CD4-positive, alpha-beta T cell (primary cell): Measurements from ENCODE around the gene BSND. TPM values are rescaled to one million over a fixed set of nuclear protein-coding genes. Genes with fewer than 3 reads are reported as not detected.

Source experiments
- ATAC-seq: fragments of 200-7000 bp; cut with Tn5 transposase; one replicate; pipeline ENCODE4 v1.10.0; 2022; ENCODE audit warnings: mild to moderate bottlenecking; ENCODE audit not compliant: poor library complexity
- CTCF ChIA-PET: fragments of 350-600 bp; sonication (Branson Sonifier 250); formaldehyde crosslinking; loops from one replicate; lab custom pipeline; 2021; ENCODE audit warnings: antibody characterized with exemption, inconsistent platforms; lab: Charles Lee
- POLR2A ChIA-PET: fragments of 350-600 bp; sonication (Branson Sonifier 250); formaldehyde crosslinking; loops from one replicate; lab custom pipeline; 2021; ENCODE audit warnings: antibody characterized with exemption, inconsistent platforms; lab: Charles Lee
- DNase-seq, 14 experiments: peaks; one replicate each; pipeline ENCODE4 v3.0.0-alpha.2; 2013 to 2020; ENCODE audit warnings: mixed read lengths in 2 of 14
- H3K27ac ChIP-seq, 2 donors: one replicate each; pipeline versions ENCODE4 v1.5.1 to v1.7.0; 2013; ENCODE audit warnings: low read length in 2 of 2, low read depth in 1 of 2, mild to moderate bottlenecking in 1 of 2
- H3K27me3 ChIP-seq, 2 experiments: 1 replicate in 1 of 2; 2 replicates in 1 of 2; pipeline versions ENCODE4 v1.6.1 to v1.7.0; 2013; ENCODE audit warnings: low read length in 2 of 2, control low read depth in 1 of 2, mild to moderate bottlenecking in 1 of 2, moderate library complexity in 1 of 2; ENCODE audit not compliant: insufficient read depth in 2 of 2, control insufficient read depth in 1 of 2
- H3K36me3 ChIP-seq: one replicate; pipeline ENCODE4 v1.6.1; 2013; ENCODE audit warnings: low read length, control low read depth; ENCODE audit not compliant: insufficient read depth
- H3K4me1 ChIP-seq: one replicate; pipeline ENCODE4 v1.6.1; 2013; ENCODE audit warnings: low read length, control low read depth; ENCODE audit not compliant: insufficient read depth
- H3K4me3 ChIP-seq: one replicate; pipeline ENCODE4 v1.5.1; 2013; ENCODE audit warnings: mild to moderate bottlenecking, low read length, moderate library complexity
- H3K9me3 ChIP-seq, 2 experiments: 1 replicate in 1 of 2; 2 replicates in 1 of 2; pipeline versions ENCODE4 v1.6.1 to v1.7.0; 2013; ENCODE audit warnings: low read length in 2 of 2, mild to moderate bottlenecking in 2 of 2, control low read depth in 1 of 2, moderate library complexity in 1 of 2; ENCODE audit not compliant: control insufficient read depth in 1 of 2, insufficient read depth in 1 of 2
- H3K27ac Mint-ChIP-seq: one replicate; pipeline ENCODE4 v1.8.0; 2020; ENCODE audit warnings: mixed read lengths
- H3K27me3 Mint-ChIP-seq: one replicate; pipeline ENCODE4 v1.8.0; 2021; ENCODE audit warnings: mixed read lengths
- H3K36me3 Mint-ChIP-seq: one replicate; pipeline ENCODE4 v1.8.0; 2021; ENCODE audit warnings: low read depth, mixed read lengths
- H3K4me1 Mint-ChIP-seq: one replicate; pipeline ENCODE4 v1.8.0; 2021; ENCODE audit warnings: low read depth, mixed read lengths
- H3K4me3 Mint-ChIP-seq: one replicate; pipeline ENCODE4 v1.8.0; 2020; ENCODE audit warnings: mild to moderate bottlenecking, mixed read lengths
- H3K9me3 Mint-ChIP-seq: one replicate; pipeline ENCODE4 v1.8.0; 2020; ENCODE audit warnings: mixed read lengths
- intact Hi-C, 2 experiments: fragments of 100-400 bp; cut with DNase I in 1 of 2; cut with micrococcal nuclease in 1 of 2; formaldehyde crosslinking; loops; one replicate each; pipeline versions ENCODE4 v1.15.1 to v1.9.0; 2023 to 2025; cut with DNase I, micrococcal nuclease
- total RNA-seq, 174 experiments: library from RNA in 2 of 174; stranded (reverse) in 2 of 174; gene quantifications; one replicate each; pipeline ENCODE4 v1.2.3 and lab custom pipeline; 2021 to 2026
- TF ChIP-seq, protein P1 (sequence below): fragments of 200-600 bp; IDR thresholded peaks from one replicate; pipeline ENCODE4 v1.8.0; 2022; ENCODE audit warnings: antibody characterized with exemption, mild to moderate bottlenecking

Gene BSND
- total RNA-seq, 2 experiments from 2014 or later, result not detected

DNA sequence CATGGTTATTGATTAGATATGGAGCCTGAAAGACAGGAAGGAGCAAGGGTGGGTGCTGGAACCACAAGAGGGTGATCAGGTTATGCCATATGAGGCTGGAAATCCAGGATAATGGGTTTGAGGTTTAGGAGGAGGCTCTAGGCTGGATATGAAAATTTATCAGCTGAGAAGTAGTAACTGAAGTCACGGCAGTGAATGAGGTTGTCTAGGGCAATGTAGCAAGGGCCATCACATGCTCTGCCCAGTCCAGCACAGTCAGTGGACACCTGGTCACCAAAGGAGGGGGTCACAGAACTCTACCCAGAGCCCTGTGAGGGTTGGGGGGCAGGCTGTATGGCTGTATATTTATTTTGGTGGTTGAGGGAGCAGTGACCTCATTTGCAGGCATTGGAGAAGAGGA lies 28.9 kb upstream of the BSND start:
- TF ChIP-seq, protein P1, sequence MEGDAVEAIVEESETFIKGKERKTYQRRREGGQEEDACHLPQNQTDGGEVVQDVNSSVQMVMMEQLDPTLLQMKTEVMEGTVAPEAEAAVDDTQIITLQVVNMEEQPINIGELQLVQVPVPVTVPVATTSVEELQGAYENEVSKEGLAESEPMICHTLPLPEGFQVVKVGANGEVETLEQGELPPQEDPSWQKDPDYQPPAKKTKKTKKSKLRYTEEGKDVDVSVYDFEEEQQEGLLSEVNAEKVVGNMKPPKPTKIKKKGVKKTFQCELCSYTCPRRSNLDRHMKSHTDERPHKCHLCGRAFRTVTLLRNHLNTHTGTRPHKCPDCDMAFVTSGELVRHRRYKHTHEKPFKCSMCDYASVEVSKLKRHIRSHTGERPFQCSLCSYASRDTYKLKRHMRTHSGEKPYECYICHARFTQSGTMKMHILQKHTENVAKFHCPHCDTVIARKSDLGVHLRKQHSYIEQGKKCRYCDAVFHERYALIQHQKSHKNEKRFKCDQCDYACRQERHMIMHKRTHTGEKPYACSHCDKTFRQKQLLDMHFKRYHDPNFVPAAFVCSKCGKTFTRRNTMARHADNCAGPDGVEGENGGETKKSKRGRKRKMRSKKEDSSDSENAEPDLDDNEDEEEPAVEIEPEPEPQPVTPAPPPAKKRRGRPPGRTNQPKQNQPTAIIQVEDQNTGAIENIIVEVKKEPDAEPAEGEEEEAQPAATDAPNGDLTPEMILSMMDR, result no peak

DNA sequence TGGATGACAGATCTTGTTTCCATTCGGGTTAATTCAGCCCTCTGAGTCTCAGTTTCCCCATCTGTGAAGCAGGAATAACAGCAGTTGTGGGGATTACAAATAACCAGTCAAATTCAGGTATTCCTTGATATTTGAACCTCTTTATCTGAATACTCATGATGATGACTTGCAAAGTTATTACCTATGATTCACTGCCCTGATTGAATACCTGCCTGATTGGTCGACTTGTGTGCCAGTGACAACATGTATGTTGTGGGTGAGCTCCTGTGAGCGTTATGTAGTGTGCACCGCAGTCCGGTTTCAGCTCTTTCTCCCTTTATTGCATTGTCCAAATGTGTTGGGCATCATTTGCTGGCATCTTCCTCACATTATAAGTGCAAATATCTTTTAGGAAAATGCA lies 27.8 kb upstream of the BSND start:
- H3K4me3 Mint-ChIP-seq, result no peak overlapping the region
- H3K4me1 Mint-ChIP-seq, result no peaks in the 10 kb centered on the region
- TF ChIP-seq, protein P1, result no peak
- DNase-seq (no peak), ATAC-seq (no peak)
- peaks cover 3% of the 10 kb centered on the region for H3K4me1 ChIP-seq
- peaks cover 59% of the 10 kb centered on the region for H3K27me3 Mint-ChIP-seq
- H3K4me3 ChIP-seq, result no peak overlapping the region
- no peaks in the 10 kb centered on the region for H3K36me3 Mint-ChIP-seq
- intact Hi-C loops, result no loop called here
- H3K27me3 ChIP-seq, result peaks cover 6 to 8% of the 10 kb centered on the region in 2 experiments
- no peaks in the 10 kb centered on the region for H3K36me3 ChIP-seq
- no peaks in the 10 kb centered on the region for H3K9me3 ChIP-seq
- no peaks in the 10 kb centered on the region for H3K9me3 Mint-ChIP-seq
- POLR2A ChIA-PET, result no interaction called here
- H3K27ac ChIP-seq, result no peak overlapping the region
- no peak overlapping the region for H3K27ac Mint-ChIP-seq
- CTCF ChIA-PET, result no interaction called here

More for the DNA sequence above, 28.9 kb upstream of the BSND start:
- DNase-seq (no peak), ATAC-seq (no peak)
- peaks cover 8% of the 10 kb centered on the region for H3K4me1 ChIP-seq
- Mint-ChIP-seq H3K4me1 (no peaks in the 10 kb centered on the region), H3K36me3 (no peaks in the 10 kb centered on the region), H3K27ac (no peak overlapping the region), H3K4me3 (no peak overlapping the region), H3K9me3 (no peaks in the 10 kb centered on the region), H3K27me3 (peaks cover 49% of the 10 kb centered on the region)
- no peaks in the 10 kb centered on the region for H3K9me3 ChIP-seq
- no peaks in the 10 kb centered on the region for H3K36me3 ChIP-seq
- no peak overlapping the region for H3K4me3 ChIP-seq
- POLR2A ChIA-PET, result no interaction called here
- no peak overlapping the region for H3K27ac ChIP-seq
- peaks cover 6 to 9% of the 10 kb centered on the region in 2 experiments for H3K27me3 ChIP-seq
- intact Hi-C loops, result no loop called here
- CTCF ChIA-PET, result no interaction called here

DNA sequence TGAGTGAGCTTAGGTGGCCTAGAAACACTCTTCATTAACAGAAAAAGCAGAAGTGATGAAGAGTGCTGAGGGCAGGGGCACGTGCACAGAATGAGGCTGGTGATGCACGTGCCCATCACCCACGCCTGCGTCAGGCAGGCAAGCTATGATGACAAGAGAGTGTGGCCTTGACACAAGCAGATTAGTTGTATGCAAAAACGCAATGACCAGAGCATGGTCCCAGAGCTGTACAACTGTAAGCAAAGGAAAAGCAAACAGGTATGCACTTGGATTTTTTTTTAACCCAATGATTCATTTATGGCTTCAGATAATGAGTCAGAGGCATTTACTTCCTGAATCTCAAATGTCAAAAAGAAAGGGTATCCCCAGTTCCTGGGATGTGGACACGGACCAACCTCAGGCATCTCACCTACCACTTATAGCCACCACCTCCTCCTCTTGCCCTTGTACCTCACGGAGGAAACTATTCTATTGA lies 27.4 kb upstream of the BSND start:
- Mint-ChIP-seq H3K27ac (no peak overlapping the region), H3K27me3 (peaks cover 59% of the 10 kb centered on the region), H3K36me3 (no peaks in the 10 kb centered on the region), H3K4me3 (no peak overlapping the region), H3K4me1 (no peaks in the 10 kb centered on the region), H3K9me3 (no peaks in the 10 kb centered on the region)
- DNase-seq (peak in 2 of 14 experiments; percentile 22 to 53), ATAC-seq (no peak)
- CTCF ChIA-PET, result interaction anchor here (1.5 kb wide), 1 partner anchor 51 kb away, joined by 3 read pairs; no protein-coding TSS in a partner anchor
- intact Hi-C loops, result no loop called here
- TF ChIP-seq, protein P1, result no peak
- Histone ChIP-seq H3K36me3 (no peaks in the 10 kb centered on the region), H3K4me3 (no peak overlapping the region), H3K9me3 (no peaks in the 10 kb centered on the region), H3K27me3 (peaks cover 6 to 7% of the 10 kb centered on the region in 2 experiments), H3K4me1 (no peaks in the 10 kb centered on the region), H3K27ac (no peak overlapping the region)
- POLR2A ChIA-PET, result no interaction called here
